Measurements from ENCODE around the gene CRADD. TPM values are rescaled to one million over a fixed set of nuclear protein-coding genes. Genes with fewer than 3 reads are reported as not detected.

CRADD gene
- total RNA-seq, 1 experiment from 2014 or later: 7.6 TPM

DNA sequence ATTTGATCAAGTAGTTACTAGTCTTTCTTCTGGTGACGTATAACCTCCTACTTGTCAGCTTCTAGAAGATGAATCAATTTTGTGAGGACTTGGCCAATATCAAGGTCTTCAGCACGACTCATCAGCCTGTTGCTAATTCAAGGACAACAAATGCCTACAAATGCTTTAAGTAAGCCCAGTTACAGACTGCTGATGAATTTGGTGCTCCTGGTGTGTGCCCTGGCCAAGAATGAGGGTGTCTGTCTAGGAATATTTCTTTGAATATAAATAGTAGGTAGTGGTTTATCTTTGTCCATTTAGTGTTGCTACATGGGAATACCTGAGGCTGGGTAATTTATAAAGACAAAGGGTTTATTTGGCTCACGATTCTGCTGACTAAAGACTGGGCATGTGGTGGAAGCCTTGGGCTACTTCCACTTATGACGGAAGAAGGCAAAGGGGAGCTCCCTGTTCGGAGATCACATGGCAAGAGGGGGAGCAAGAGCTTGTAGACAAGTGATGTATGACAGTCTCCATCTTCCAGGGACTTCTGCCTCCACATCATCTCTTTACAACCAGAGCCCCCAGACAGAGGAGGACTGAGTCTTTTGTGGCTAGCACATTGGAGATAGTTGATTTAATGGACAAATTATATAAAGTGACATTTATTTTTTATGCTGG, 180.2 kb downstream of the CRADD start:
- Histone ChIP-seq H4K8ac (replicated peaks; ENCODE audit: insufficient read length, low read depth, low read length) (no peak overlapping the region), H3K18ac (ENCODE audit: insufficient read length, low read depth, low read length) (no peak overlapping the region), H3K23me2 (ENCODE audit: insufficient read length, low read depth, low read length, poor library complexity, severe bottlenecking) (no peaks in the 10 kb centered on the region), H3K23ac (ENCODE audit: insufficient read length, low read depth, low read length) (no peak overlapping the region), H2BK15ac (ENCODE audit: low read depth, low read length) (no peak overlapping the region), H4K20me1 (ENCODE audit: control insufficient read depth, insufficient read depth, insufficient read length) (no peaks in the 10 kb centered on the region), H3K4me2 (ENCODE audit: insufficient read depth, insufficient read length, low read length) (no peak overlapping the region), H3K79me1 (ENCODE audit: insufficient read depth, low read depth, low read length, poor library complexity, severe bottlenecking) (no peaks in the 10 kb centered on the region), H3K27ac (ENCODE audit: insufficient read length, low read depth, low read length) (no peak overlapping the region), H3T11ph (ENCODE audit: low read length) (no peak overlapping the region), H2AFZ (ENCODE audit: low read length) (no peak overlapping the region), H3K79me2 (ENCODE audit: insufficient read depth, low read length) (no peaks in the 10 kb centered on the region), H2BK20ac (ENCODE audit: low read depth, low read length, poor library complexity, severe bottlenecking) (no peak overlapping the region), H2BK5ac (ENCODE audit: insufficient read length, low read length) (no peak overlapping the region), H3K4ac (ENCODE audit: low read depth, low read length) (no peak overlapping the region), H3K27me3 (ENCODE audit: insufficient read depth, low read length) (no peaks in the 10 kb centered on the region), H4K5ac (ENCODE audit: insufficient read length, low read depth, low read length) (no peak overlapping the region), H2BK120ac (ENCODE audit: low read depth, low read length, poor library complexity, severe bottlenecking) (no peak overlapping the region), H3K14ac (ENCODE audit: insufficient read depth, low read length) (no peak overlapping the region), H4K91ac (ENCODE audit: insufficient read length, low read depth, low read length) (no peak overlapping the region), H3K56ac (ENCODE audit: insufficient read length, low read depth, low read length) (no peak overlapping the region), H2AK5ac (ENCODE audit: insufficient read length, low read length) (no peak overlapping the region), H3K9ac (ENCODE audit: extremely low read depth, insufficient read length, low read length) (no peak overlapping the region), H3K9me3 (ENCODE audit: control insufficient read depth, low read depth, low read length) (no peaks in the 10 kb centered on the region), H2BK12ac (ENCODE audit: insufficient read length, low read depth, low read length) (no peak overlapping the region), H3K4me1 (ENCODE audit: insufficient read depth, low read length) (0 out of 2 replicates have a peak, but pooled peaks cover 2% of the 10 kb centered on the region)
- Mint-ChIP-seq H3K36me3 (ENCODE audit: insufficient read depth in 1 of 3, low read depth in 3 of 3) (no peaks in the 10 kb centered on the region), H3K27me3 (ENCODE audit: low read depth) (no peaks in the 10 kb centered on the region; the same call in 1 of the 2 replicates), H3K27ac (no peak overlapping the region), H3K4me3 (no peak overlapping the region), H3K4me1 (peaks cover 2 to 17% of the 10 kb centered on the region in 2 experiments), H3K9me3 (no peaks in the 10 kb centered on the region; a peak in 1 of 5 replicates)
- no peak for DNase-seq
- TF ChIP-seq, protein P1, sequence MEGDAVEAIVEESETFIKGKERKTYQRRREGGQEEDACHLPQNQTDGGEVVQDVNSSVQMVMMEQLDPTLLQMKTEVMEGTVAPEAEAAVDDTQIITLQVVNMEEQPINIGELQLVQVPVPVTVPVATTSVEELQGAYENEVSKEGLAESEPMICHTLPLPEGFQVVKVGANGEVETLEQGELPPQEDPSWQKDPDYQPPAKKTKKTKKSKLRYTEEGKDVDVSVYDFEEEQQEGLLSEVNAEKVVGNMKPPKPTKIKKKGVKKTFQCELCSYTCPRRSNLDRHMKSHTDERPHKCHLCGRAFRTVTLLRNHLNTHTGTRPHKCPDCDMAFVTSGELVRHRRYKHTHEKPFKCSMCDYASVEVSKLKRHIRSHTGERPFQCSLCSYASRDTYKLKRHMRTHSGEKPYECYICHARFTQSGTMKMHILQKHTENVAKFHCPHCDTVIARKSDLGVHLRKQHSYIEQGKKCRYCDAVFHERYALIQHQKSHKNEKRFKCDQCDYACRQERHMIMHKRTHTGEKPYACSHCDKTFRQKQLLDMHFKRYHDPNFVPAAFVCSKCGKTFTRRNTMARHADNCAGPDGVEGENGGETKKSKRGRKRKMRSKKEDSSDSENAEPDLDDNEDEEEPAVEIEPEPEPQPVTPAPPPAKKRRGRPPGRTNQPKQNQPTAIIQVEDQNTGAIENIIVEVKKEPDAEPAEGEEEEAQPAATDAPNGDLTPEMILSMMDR (conservative IDR thresholded peaks at IDR 0.05): no peak
- no CpG with 5 or more reads among the region's 5 CpGs for WGBS (ENCODE audit: extremely low coverage, insufficient read length, low lambda C conversion rate)

All from H9 (cell line).